Neuronal stem cell (in vitro differentiated cells): Measurements from ENCODE around the gene ANGPTL4.

Experiments
- DNase-seq: peaks from one replicate; pipeline ENCODE4 v3.0.0-alpha.2; 2013; ENCODE audit warnings: low spot score
- H2AFZ ChIP-seq: one replicate; pipeline ENCODE4 v1.6.1; 2013; ENCODE audit warnings: mild to moderate bottlenecking, low read length, inconsistent platforms
- H2AK5ac ChIP-seq: 2 replicates; pipeline ENCODE4 v1.6.1; 2013; ENCODE audit warnings: low read depth, mild to moderate bottlenecking, inconsistent platforms, low read length, moderate library complexity, mixed read lengths
- H2BK120ac ChIP-seq: 2 replicates; pipeline ENCODE4 v1.6.1; 2013; ENCODE audit warnings: low read depth, mild to moderate bottlenecking, inconsistent platforms, low read length, moderate library complexity, mixed read lengths
- H2BK12ac ChIP-seq: one replicate; pipeline ENCODE4 v1.6.1; 2013; ENCODE audit warnings: low read length, inconsistent platforms
- H2BK15ac ChIP-seq: 2 replicates; pipeline ENCODE4 v1.6.1; 2013; ENCODE audit warnings: mild to moderate bottlenecking, low read length, inconsistent platforms, mixed read lengths
- H2BK5ac ChIP-seq: one replicate; pipeline ENCODE4 v1.6.1; 2013; ENCODE audit warnings: inconsistent platforms, mild to moderate bottlenecking, low read length, moderate library complexity
- H3K14ac ChIP-seq: one replicate; pipeline ENCODE4 v1.6.1; 2013; ENCODE audit warnings: low read length, inconsistent platforms
- H3K18ac ChIP-seq: 2 replicates; pipeline ENCODE4 v1.6.1; 2013; ENCODE audit warnings: low read length, inconsistent platforms
- H3K23ac ChIP-seq: 2 replicates; pipeline ENCODE4 v1.6.1; 2013; ENCODE audit warnings: low read depth, mild to moderate bottlenecking, mixed read lengths, low read length, inconsistent platforms; ENCODE audit not compliant: poor library complexity
- H3K27ac ChIP-seq: replicated peaks from 3 replicates; pipeline ENCODE4 v1.5.1; 2013; ENCODE audit warnings: low read length, inconsistent platforms
- H3K27me3 ChIP-seq, 3 experiments: 2 replicates each; pipeline ENCODE4 v1.6.1; 2013; ENCODE audit warnings: low read length in 3 of 3, mild to moderate bottlenecking in 2 of 3, inconsistent platforms in 1 of 3, low read depth in 1 of 3, mixed read lengths in 1 of 3, moderate library complexity in 1 of 3; ENCODE audit not compliant: control insufficient read depth in 3 of 3, insufficient read depth in 3 of 3
- H3K36me3 ChIP-seq, 2 donors: replicated peaks in 1 of 2; 2 replicates each; pipeline ENCODE4 v1.6.1; 2013; ENCODE audit warnings: low read length in 2 of 2; ENCODE audit not compliant: control insufficient read depth in 2 of 2, insufficient read depth in 2 of 2
- H3K4ac ChIP-seq: 2 replicates; pipeline ENCODE4 v1.6.1; 2013; ENCODE audit warnings: inconsistent platforms, mild to moderate bottlenecking, low read length, moderate library complexity
- H3K4me1 ChIP-seq, 2 donors: 1 replicate in 1 of 2; 2 replicates in 1 of 2; pipeline ENCODE4 v1.6.1; 2013; ENCODE audit warnings: low read length in 2 of 2, low read depth in 1 of 2; ENCODE audit not compliant: control insufficient read depth in 2 of 2, insufficient read depth in 1 of 2
- H3K4me2 ChIP-seq: one replicate; pipeline ENCODE4 v1.6.1; 2013; ENCODE audit warnings: mild to moderate bottlenecking, low read length, inconsistent platforms; ENCODE audit not compliant: insufficient read depth, poor library complexity, severe bottlenecking
- H3K4me3 ChIP-seq, 2 donors: 2 replicates each; pipeline ENCODE4 v1.5.1; 2013; ENCODE audit warnings: low read length in 2 of 2, mild to moderate bottlenecking in 2 of 2, inconsistent platforms in 1 of 2, moderate library complexity in 1 of 2
- H3K79me1 ChIP-seq: one replicate; pipeline ENCODE4 v1.6.1; 2013; ENCODE audit warnings: low read depth, mild to moderate bottlenecking, inconsistent platforms, low read length, moderate library complexity
- H3K9ac ChIP-seq: one replicate; pipeline ENCODE4 v1.6.1; 2013; ENCODE audit warnings: mild to moderate bottlenecking, low read depth, low read length, inconsistent platforms; ENCODE audit not compliant: poor library complexity
- H3K9me3 ChIP-seq, 2 donors: replicated peaks in 1 of 2; 2 replicates each; pipeline versions ENCODE3 to v1.6.1; 2013; ENCODE audit warnings: low read length in 2 of 2, mild to moderate bottlenecking in 2 of 2, inconsistent platforms in 1 of 2, low read depth in 1 of 2, mixed read lengths in 1 of 2, moderate library complexity in 1 of 2; ENCODE audit not compliant: control insufficient read depth in 2 of 2, insufficient read depth in 1 of 2
- H4K8ac ChIP-seq: one replicate; pipeline ENCODE4 v1.6.1; 2013; ENCODE audit warnings: low read depth, mild to moderate bottlenecking, inconsistent platforms, low read length, moderate library complexity
- H4K91ac ChIP-seq: one replicate; pipeline ENCODE4 v1.6.1; 2013; ENCODE audit warnings: low read length, low read depth, mild to moderate bottlenecking, inconsistent platforms; ENCODE audit not compliant: poor library complexity
- WGBS, 2 donors: extraction: QIAGEN DNeasy Blood & Tissue Kit; methylation state at CpG; one replicate each; pipeline ENCODE4 v1.1.7; 2013; ENCODE audit warnings: missing lambda C conversion rate in 2 of 2, mixed read lengths in 1 of 2; ENCODE audit not compliant: insufficient read length in 2 of 2, insufficient replicate concordance in 1 of 2; ENCODE audit errors: extremely low coverage in 2 of 2; 5-methylcytosine and 5-hydroxymethylcytosine counted together

Gene ANGPTL4

DNA sequence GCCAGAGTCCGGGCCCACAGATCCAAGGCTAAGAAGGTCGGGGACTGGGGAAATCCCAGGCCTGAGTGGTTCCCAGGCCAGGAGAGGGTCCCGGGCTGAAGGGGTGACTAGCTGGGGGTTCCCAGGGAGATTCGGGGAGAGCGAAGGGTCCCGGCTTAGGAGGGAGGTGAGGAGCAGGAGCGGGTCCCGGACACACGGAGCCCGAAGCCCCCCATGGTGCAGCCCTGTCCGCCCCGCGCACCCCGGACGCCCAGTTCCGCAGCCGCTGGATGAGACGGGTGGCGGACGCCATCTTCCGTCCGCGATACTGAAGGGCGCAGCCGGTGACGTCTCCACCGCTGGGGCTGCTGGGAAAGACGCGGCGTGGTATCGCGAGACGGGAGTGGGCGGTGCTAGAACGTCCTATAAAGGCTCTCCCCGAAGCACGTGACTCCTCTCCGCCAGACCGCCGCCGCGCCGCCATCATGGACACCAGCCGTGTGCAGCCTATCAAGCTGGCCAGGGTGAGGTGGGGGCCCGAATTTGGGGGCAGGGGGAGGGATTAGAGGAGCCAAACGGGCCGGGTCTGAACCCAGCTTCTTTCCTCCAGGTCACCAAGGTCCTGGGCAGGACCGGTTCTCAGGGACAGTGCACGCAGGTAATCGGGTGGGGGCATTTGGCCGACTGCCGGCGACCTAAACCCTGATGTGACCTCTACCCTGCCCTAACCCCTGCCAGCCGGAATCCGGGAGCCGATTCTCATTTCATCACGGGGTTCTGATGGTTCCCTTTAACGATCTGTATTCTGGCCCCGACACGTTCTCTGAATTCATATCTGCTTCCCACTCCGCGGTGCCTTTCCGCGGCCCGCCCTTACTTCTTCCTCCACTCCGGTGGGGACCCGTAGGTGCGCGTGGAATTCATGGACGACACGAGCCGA is 42.6 kb upstream of the ANGPTL4 start, which contains the start of the genes NDUFA7 and RPS28:
Gene NDUFA7, minus strand, starts transcription at position 309 of the 919 bp plus-strand sequence. Its CDS starts 17 bp downstream, at position 292.
Gene RPS28, plus strand, starts transcription at position 430 of the 919 bp plus-strand sequence. Its CDS starts 35 bp downstream, at position 465.
- H2BK120ac ChIP-seq, result no peak within 1 kb of the TSS
- peaks cover 9 to 12% of the 10 kb centered on the region in 2 donors for H3K4me1 ChIP-seq
- no peak within 1 kb of the TSS for H3K27ac ChIP-seq
- peak within 1 kb of the TSS; percentile 28 for H2BK15ac ChIP-seq
- no peak within 1 kb of the TSS for H2BK12ac ChIP-seq
- DNase-seq, result peak; percentile 97
- H3K23ac ChIP-seq, result peak within 1 kb of the TSS; percentile 100
- no CpG with 5 or more reads among the region's 72 CpGs for WGBS, 2 donors
- peak within 1 kb of the TSS; percentile 90 for H2AK5ac ChIP-seq
- H4K8ac ChIP-seq, result peak within 1 kb of the TSS; percentile 20
- no peak within 1 kb of the TSS for H4K91ac ChIP-seq
- peak within 1 kb of the TSS; percentile 89 to 91 for H3K4me3 ChIP-seq
- H3K18ac ChIP-seq, result peak within 1 kb of the TSS; percentile 93
- peaks cover 20% of the 10 kb centered on the region for H3K79me1 ChIP-seq
- H2BK5ac ChIP-seq, result peak within 1 kb of the TSS; percentile 77
- peak within 1 kb of the TSS; percentile 86 for H3K4me2 ChIP-seq
- H3K36me3 ChIP-seq, result peaks cover 13 to 41% of the 10 kb centered on the region in 2 donors
- no peak within 1 kb of the TSS for H3K4ac ChIP-seq
- no peaks in the 10 kb centered on the region for H3K27me3 ChIP-seq
- peak within 1 kb of the TSS; percentile 89 for H3K9ac ChIP-seq
- peak within 1 kb of the TSS; percentile 77 for H2AFZ ChIP-seq
- peak within 1 kb of the TSS; percentile 40 for H3K14ac ChIP-seq
- H3K9me3 ChIP-seq, result no peaks in the 10 kb centered on the region

DNA sequence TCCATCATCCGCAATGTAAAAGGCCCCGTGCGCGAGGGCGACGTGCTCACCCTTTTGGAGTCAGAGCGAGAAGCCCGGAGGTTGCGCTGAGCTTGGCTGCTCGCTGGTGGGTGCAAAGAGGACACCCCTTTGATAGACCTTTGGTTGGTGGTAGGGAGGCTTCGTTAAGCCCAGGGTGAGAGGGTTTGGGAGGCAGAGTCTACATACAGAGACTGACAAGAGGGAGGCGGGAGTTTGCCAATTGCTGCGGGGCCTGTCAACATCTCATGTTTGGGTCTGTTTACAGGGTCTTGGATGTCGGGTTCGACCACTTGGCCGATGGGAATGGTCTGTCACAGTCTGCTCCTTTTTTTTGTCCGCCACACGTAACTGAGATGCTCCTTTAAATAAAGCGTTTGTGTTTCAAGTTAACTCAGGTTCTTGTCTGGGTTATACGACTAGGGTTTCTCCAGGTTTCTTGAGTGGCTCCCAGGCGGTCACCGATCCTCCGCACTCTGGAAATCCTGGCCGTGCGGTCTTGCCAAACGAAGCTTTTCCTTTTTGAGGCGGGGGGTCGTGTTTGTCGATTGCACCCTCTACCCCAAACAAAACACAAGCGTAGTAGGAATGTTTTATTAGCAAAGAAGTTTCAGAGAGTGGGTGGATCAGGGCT is 41.8 kb upstream of the ANGPTL4 start:
- DNase-seq, result no peak
- H3K14ac ChIP-seq, result peak overlapping the region; percentile 31
- peaks cover 9 to 12% of the 10 kb centered on the region in 2 donors for H3K4me1 ChIP-seq
- H4K8ac ChIP-seq, result no peak overlapping the region
- no peak overlapping the region for H2BK120ac ChIP-seq
- peak overlapping the region; percentile 83 to 89 for H3K4me3 ChIP-seq
- H3K18ac ChIP-seq, result peak overlapping the region; percentile 65
- peaks cover 0 to 2% of the 10 kb centered on the region in 2 donors for H3K9me3 ChIP-seq
- H3K27ac ChIP-seq, result no peak overlapping the region
- H2AFZ ChIP-seq, result peak overlapping the region; percentile 74
- peaks cover 19% of the 10 kb centered on the region for H3K79me1 ChIP-seq
- no peak overlapping the region for H2AK5ac ChIP-seq
- H4K91ac ChIP-seq, result no peak overlapping the region
- H3K36me3 ChIP-seq, result peaks cover 13 to 34% of the 10 kb centered on the region in 2 donors
- no peak overlapping the region for H2BK12ac ChIP-seq
- peak overlapping the region; percentile 86 for H3K4me2 ChIP-seq
- WGBS, 2 donors, result no CpG with 5 or more reads among the region's 30 CpGs
- no peak overlapping the region for H3K23ac ChIP-seq
- H3K9ac ChIP-seq, result peak overlapping the region; percentile 85
- no peak overlapping the region for H3K4ac ChIP-seq
- H2BK5ac ChIP-seq, result no peak overlapping the region
- no peaks in the 10 kb centered on the region for H3K27me3 ChIP-seq
- no peak overlapping the region for H2BK15ac ChIP-seq

DNA sequence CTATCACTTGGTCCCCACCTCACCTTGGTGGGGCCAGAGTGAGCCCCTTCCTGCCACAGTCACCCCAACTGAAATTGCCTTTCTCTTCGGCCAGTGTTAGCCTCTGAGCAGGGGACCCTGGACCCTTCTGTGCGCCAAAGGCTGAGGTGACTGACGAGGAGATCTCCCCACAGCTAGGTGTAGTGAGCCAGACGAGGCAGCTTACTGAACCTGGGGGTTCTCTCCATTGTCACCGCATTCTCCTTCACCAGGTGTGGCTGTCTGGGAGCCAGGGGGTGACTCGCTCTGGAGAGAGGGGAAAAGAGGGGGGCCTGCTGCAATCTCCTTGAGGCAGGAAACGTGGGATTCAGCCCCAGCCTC is 41.3 kb upstream of the ANGPTL4 start:
- H3K4ac ChIP-seq, result no peak overlapping the region
- H3K9ac ChIP-seq, result no peak overlapping the region
- H3K27ac ChIP-seq, result no peak overlapping the region
- no peak overlapping the region for H2BK120ac ChIP-seq
- DNase-seq, result no peak
- H2AK5ac ChIP-seq, result no peak overlapping the region
- no peak overlapping the region for H3K14ac ChIP-seq
- H2AFZ ChIP-seq, result no peak overlapping the region
- H4K8ac ChIP-seq, result no peak overlapping the region
- peak overlapping the region; percentile 86 for H3K4me2 ChIP-seq
- peak overlapping the region in 1 of 2 donors; percentile 89 for H3K4me3 ChIP-seq
- H2BK15ac ChIP-seq, result no peak overlapping the region
- H3K27me3 ChIP-seq, result no peaks in the 10 kb centered on the region
- no peak overlapping the region for H3K23ac ChIP-seq
- peaks cover 19% of the 10 kb centered on the region for H3K79me1 ChIP-seq
- peaks cover 9 to 12% of the 10 kb centered on the region in 2 donors for H3K4me1 ChIP-seq
- H3K18ac ChIP-seq, result no peak overlapping the region
- H4K91ac ChIP-seq, result no peak overlapping the region
- H3K9me3 ChIP-seq, result peaks cover 0 to 2% of the 10 kb centered on the region in 2 donors
- no peak overlapping the region for H2BK5ac ChIP-seq
- H3K36me3 ChIP-seq, result peaks cover 13 to 33% of the 10 kb centered on the region in 2 donors
- H2BK12ac ChIP-seq, result no peak overlapping the region
- WGBS, 2 donors, result no CpG with 5 or more reads among the region's 7 CpGs

DNA sequence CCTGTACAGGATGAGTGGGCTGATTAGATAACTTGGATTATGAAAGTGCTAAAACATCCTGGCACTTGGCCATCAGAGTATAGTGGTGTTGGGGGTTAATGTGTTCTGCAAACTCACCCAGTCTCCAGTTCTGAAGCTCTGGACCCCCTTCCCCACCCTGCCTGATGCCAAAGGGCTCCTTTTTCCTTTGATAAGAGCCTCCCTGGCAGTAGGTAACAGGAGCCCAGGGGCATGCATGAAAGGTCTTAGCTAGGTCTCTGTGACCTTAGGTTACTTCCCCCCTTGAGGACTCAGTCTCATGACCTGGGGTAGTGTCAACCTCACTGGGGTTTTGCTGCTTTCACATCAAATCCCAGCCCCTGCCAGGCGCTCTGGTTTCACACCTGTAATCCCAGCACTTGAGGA is 40.2 kb upstream of the ANGPTL4 start:
- no peak overlapping the region for H3K23ac ChIP-seq
- H3K4me2 ChIP-seq, result no peak overlapping the region
- peaks cover 19% of the 10 kb centered on the region for H3K79me1 ChIP-seq
- H3K9me3 ChIP-seq, result peaks cover 0 to 4% of the 10 kb centered on the region in 2 donors
- H2BK15ac ChIP-seq, result no peak overlapping the region
- no peak overlapping the region for H2BK5ac ChIP-seq
- no peak overlapping the region for H3K4me3 ChIP-seq
- no peak overlapping the region for H4K8ac ChIP-seq
- H2AK5ac ChIP-seq, result no peak overlapping the region
- H3K9ac ChIP-seq, result no peak overlapping the region
- H3K36me3 ChIP-seq, result peaks cover 13 to 31% of the 10 kb centered on the region in 2 donors
- H2AFZ ChIP-seq, result no peak overlapping the region
- H3K27ac ChIP-seq, result no peak overlapping the region
- H2BK120ac ChIP-seq, result no peak overlapping the region
- DNase-seq, result no peak
- H3K27me3 ChIP-seq, result peaks cover 0 to 10% (median 0%) of the 10 kb centered on the region in 3 experiments
- no peak overlapping the region for H3K14ac ChIP-seq
- H3K18ac ChIP-seq, result no peak overlapping the region
- no peak overlapping the region for H4K91ac ChIP-seq
- H3K4ac ChIP-seq, result no peak overlapping the region
- no peak overlapping the region for H2BK12ac ChIP-seq
- peaks cover 9 to 12% of the 10 kb centered on the region in 2 donors for H3K4me1 ChIP-seq
- WGBS, 2 donors, result no CpG with 5 or more reads among the region's 1 CpG
